CD4-positive, alpha-beta T cell treated with Interleukin-6 at 100 ng/mL for 8 hours (primary cell): ENCODE measurements around the gene PML.

Experiments
- DNase-seq: peaks from one replicate; pipeline ENCODE4 v3.0.0-alpha.2; 2020; ENCODE audit warnings: mixed read lengths, low spot score

The PML gene

DNA sequence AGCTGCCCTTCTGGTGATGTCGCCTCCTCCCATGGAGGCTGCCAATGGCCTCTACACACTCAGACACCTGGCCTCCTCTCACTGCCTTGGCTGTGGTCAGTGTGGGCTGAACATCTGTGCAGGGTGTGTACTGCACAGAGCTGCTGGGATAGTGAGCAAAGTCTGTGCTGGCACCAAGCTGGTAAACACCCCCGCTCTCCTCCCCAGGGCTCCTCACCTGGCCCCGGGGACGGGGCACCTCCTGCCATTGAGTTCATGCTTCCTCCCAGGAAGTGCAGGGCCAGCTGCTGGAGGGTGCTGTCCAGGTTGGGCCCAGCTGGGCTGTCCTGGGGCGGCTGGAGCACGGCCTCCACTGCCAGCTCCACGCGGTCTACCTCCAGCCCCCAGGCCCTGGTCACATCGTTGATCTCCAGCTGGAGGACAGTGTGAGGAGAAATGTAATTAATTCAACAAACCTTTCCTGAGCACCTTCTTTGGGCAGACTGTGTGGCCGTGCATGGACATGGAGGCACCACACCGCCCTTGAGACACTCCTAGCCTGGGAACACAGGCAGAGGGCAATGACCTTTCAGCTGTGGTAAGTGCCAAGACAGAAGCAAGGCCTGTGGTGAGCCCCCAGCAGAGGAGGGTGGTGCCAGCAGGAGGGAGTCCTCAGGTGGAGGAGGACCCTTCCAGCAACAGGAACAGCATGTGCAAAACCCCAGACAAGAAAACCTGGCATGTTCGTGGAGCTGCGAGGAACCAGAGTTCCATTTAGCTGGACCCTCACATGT is 9.2 kb upstream of the PML start:
- no peak for DNase-seq

DNA sequence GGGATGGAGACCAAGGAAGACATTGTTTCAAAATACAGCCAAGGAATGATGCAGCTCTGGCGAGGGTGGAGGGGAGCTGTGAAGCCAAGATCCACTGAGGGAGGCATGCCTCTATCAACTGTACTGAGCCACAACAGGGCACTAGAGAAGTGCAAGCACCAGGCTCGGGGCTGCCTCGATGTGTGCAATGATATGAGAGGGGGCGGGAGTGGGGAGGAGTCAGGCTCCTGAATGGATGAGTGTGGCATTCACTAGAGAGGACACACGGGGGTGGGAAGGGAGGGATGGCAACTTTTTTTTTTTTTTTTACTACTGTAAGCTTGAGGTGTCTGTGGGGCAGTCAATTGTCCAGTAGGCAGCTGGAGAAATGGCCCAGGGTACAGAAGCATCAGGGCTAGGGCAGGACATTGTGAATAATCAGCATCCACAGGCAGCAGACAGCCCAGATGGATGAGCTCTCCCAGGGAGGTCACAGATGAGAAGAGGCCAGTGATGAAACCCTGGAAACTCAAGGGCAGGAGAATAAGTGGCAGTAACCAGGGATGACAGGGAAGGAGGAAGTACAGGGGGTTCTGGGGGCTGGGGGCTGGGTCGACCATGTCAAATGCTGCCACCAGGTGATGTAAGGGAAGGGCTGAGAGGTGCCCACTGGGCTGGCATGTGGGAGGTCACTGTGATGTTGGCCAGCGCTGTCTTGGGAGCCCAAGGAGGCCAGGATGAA is 8.3 kb upstream of the PML start:
- no peak for DNase-seq

DNA sequence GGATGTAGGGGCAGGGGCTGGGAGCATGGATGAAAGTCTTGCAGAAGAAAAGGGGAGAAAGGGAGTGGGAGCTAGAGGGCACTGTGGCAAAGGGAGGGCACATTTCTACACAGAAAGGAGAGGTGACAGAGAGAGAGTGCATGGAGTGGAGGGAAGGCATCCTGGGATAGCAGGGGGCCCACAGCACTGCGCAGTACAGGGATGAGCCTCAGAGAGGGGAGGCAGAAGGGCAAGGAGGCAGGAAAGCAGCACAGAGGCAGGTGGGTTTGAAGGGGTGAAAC is 7.8 kb upstream of the PML start:
- no peak for DNase-seq

- no peak for DNase-seq
Observed at GRCh38 chr15:73987250-73987649, 7.3 kb upstream of the PML start.

DNA sequence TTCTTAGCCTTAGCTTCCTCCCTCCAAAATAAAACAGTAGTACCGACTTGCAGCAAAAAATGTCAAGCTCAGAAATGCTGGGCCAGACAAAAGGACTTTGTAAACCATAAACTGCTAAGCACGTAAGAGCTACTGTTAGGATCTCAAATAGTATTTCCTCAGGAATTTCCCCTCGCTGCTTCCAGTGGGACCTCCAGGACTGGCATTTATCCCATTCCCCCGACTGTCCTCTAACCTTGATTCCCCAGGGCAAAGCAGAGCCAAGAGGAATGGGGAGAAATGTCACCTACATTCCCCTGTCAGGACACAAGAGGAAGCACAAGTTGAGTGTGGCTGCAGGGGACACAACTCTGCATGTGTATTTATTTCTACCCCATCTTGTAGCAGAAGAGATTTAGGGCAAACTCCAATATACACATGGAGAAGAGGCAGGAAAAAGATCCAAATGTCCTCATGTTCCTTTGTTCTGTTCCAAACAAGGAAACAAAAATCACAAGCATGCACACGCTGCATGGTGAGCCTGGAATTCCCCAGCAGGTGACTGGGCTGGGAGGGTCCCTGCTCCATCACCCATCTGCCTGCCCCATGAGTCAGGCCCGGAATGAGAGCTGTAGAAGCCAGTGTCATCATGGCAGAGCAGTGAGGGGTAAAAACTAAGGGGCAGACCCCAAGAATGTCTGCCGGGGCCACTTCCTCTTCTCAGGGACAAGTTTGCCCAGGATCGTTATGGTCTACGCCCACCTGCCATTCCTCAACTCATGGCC is 6.7 kb upstream of the PML start:
- no peak for DNase-seq

GRCh38 chr15:73988445-73988969 is 6.0 kb upstream of the PML start:
- no peak for DNase-seq

DNA sequence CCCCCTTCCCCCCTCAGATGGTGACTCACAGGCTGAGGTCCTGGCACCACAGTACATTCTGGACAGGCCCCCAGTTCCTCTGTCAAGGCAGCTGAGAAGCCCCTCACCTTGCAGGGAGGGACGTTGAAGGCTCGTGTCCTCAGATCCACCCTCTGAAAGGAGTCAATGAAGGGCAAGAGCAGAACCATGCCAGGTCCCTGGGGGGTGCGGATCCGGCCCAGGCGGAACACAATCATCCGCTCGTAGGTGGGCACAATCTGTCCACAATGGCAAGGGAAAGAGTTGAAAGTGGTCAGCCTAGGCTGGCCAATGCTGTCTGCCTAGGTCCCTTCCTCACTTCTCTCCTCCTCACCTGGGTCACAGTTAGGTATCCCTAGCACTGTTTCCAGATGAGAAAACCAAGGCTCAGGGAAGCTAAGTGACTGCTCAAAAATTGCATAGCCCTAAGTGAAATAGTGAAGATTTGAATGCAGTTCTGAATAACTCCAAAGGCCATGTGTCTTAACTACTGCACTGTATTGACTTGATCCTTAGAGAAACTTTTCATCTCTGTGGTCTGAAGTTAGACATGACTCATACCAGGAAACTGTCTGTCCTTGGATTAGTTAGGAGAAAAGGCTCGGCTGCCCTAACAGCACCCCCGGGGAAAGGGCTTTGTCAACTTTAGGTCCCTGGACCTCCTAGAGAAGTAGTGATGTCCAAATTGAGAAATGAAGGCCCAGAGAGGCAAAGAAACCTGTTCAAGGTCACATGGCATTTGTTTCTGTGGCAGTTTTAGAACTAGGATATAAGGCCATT is 5.3 kb upstream of the PML start:
- no peak for DNase-seq

- no peak for DNase-seq
Observed at GRCh38 chr15:73990250-73991005, 4.1 kb upstream of the PML start.

GRCh38 chr15:73991260-73991659 is 3.3 kb upstream of the PML start:
- no peak for DNase-seq

DNA sequence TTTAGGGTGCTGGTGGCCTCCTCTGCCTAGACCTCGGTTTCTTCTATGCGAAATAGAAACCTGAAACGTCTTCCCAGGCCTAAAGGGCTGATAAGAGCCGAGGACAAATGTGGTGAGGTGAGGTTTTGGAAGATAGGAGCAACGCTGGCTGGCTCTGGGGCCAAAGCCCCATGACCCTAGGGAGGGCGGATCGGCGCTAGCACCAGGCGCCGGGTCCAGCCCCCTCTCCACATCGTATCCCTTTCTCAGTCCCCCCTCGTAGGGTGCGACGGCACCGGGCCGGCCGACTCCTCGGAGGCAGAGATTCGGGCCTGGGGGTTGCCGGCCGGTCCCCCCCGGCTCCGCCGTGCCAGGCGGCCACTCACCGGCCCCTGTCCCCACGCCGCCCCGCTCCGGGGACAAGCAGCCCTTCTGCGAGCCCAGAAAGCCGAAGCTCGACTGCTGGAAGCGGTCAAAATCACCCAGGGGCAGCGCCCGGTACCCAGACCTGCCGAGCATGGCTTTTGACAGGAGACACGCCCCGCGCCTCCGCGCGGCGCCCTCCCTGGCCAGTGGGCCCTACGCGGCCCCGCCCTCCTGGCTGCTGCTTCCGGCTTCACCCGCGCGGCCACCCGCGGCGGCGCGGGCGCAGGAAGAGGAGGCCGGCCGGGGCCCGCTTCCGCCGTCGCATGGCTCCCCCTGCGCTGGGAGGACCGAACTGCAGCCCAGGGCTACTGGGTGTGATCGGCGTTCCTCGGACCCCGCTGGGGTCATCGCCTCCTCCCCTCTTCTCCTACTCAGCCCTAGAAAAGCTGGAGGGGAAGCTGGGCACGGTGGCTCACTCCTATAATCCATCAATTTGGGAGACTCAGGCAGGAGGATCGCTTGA is 2.6 kb upstream of the PML start, which contains the start of gene STOML1:
TSS of gene STOML1 (minus strand) at position 570 of the 868 bp plus-strand sequence. CDS start at position 498, 72 bp downstream.
- DNase-seq: peak; percentile 91

DNA sequence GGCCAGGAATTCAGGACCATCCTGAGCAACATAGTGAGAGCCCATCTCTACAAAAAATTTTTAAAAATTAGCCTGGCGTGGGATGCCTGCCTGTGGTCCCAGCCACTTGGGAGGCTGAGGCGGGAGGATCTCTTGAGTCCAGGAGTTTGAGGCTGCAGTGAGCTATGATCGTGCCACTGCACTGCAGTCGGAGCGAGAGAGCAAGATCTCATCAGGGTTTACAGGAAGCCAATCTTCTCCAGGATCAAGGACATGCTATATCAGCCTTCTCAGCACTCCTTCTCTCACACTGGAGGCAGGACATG is 2.0 kb upstream of the PML start:
- no peak for DNase-seq

- no peak for DNase-seq
Observed at GRCh38 chr15:73993211-73993994, 1.1 kb upstream of the PML start.

DNA sequence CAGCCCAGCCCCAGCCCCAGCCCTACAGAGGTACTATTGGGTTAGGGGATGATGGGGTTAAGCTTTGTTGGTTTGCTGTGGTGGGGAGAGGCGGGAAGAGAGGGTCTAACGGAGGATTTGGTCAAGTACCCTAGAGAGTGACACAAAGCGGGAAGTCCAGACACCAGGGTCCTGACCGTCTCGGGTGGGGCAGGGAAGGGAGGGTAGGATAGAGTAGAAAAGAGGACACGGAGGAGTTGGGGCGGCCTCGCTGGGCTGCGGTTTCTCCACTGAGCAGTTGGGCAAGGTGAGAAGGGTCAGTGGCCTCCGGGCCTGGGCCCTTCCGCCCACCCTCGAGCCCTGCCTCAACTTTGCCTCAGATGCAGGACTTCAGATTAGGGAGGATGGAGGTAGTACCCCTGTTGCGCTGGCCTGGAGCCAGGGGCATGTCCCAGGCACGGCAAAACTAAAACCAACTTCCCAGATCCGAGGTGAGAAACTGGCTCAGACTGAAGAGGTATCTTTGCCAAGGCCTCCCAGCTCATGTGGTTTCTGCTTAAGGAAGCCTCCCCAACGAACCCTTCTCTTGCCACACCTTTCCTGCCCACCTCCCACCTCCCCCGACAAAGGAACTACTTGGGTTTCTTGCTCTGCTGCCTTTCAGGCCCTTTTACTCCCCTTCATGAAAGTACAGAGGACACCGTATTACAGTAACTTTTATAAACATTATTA is 551 bp downstream of the PML start:
- DNase-seq: peak; percentile 17

- DNase-seq: no peak
Observed at GRCh38 chr15:73996267-73996666, 1.8 kb downstream of the PML start.

GRCh38 chr15:73996939-73997338 is 2.4 kb downstream of the PML start:
- peak; percentile 21 for DNase-seq

- DNase-seq: no peak
Observed at GRCh38 chr15:73997986-73998385, 3.5 kb downstream of the PML start.

DNA sequence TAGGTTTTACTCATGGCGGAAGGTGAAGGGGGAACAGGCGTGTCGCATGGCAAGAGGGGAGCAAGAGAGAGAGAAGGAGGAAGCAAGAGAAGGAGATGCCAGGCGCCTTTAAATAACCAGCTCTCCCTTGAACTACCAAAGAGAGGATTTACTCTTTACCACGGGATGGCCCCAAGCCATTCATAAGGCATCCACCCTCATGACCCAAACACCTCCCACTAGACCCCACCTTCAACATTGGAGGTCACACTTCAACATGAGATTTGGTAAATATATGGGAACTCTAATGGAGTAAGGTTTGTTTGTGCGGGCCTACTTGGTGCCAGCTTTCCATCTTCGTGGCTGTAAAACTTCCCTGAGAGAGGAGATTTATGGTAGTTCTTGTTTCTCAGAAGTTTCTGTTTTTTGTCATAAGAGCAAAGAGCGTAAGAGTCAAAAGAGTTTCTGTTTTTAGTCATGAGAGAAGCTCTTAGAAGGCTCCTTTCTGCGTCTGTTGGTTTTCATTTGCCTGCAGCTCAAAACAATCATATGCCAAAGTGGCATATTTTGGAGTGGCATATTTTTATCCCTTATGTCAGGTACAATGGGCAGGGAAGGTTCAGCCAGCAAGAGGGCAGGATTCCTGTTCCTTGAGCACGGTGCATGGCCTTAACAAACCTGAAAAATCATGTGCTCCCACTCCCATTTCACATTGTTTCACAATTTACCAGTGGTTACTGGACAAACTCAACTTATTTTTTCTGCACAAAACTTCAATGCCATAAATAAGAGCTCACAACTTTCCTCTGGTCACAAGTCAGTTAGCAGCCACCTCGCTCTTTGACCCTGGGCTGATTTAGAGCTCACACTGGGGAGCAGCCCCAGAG is 12.5 kb downstream of the PML start:
- DNase-seq: no peak

- peak; percentile 34 for DNase-seq
Observed at GRCh38 chr15:74007820-74008371, 13.4 kb downstream of the PML start.
